Activated CD4-positive, alpha-beta T cell treated with anti-CD3 and anti-CD28 coated beads for 24 hours (primary cell): ENCODE results near the gene RCC1.
"Not testable (repeated sequence)": the region's sequence is repeated elsewhere in the genome, so short reads cannot be mapped to it uniquely, and the experiment has no call there.

Experiments used
- DNase-seq, 2 donors: peaks; one replicate each; pipeline ENCODE4 v3.0.0-alpha.2; 2020; ENCODE audit warnings: low read depth in 2 of 2

Gene RCC1

GRCh38 chr1:28512058-28512611 lies 6.3 kb downstream of the RCC1 start:
- peak in 1 of 2 donors; percentile 25 for DNase-seq

GRCh38 chr1:28514445-28514933 lies 8.6 kb downstream of the RCC1 start:
- DNase-seq, result not testable (repeated sequence)

GRCh38 chr1:28516518-28516956 lies 10.7 kb downstream of the RCC1 start:
- no peak for DNase-seq

- no peak for DNase-seq
Observed at GRCh38 chr1:28517649-28517999, 11.8 kb downstream of the RCC1 start.

- DNase-seq, result peak; percentile 87 to 92
Observed at GRCh38 chr1:28518000-28518744, 12.3 kb downstream of the RCC1 start.

- peak in 1 of 2 donors; percentile 43 for DNase-seq
Observed at GRCh38 chr1:28518745-28519341, 13.0 kb downstream of the RCC1 start.

- no peak for DNase-seq
Observed at GRCh38 chr1:28519946-28520725, 14.3 kb downstream of the RCC1 start.

GRCh38 chr1:28520796-28521195 lies 15.0 kb downstream of the RCC1 start:
- not testable (repeated sequence) for DNase-seq

- no peak for DNase-seq
Observed at GRCh38 chr1:28521502-28522164, 15.8 kb downstream of the RCC1 start.

- DNase-seq, result not testable (repeated sequence)
Observed at GRCh38 chr1:28522537-28522936, 16.7 kb downstream of the RCC1 start.

- not testable (repeated sequence) for DNase-seq
Observed at GRCh38 chr1:28525002-28525642, 19.3 kb downstream of the RCC1 start.

- no peak for DNase-seq
Observed at GRCh38 chr1:28526886-28527285, 21.0 kb downstream of the RCC1 start.

GRCh38 chr1:28530456-28530855 lies 24.6 kb downstream of the RCC1 start:
- no peak for DNase-seq

GRCh38 chr1:28534671-28535070 lies 28.8 kb downstream of the RCC1 start:
- no peak for DNase-seq

- no peak for DNase-seq
Observed at GRCh38 chr1:28535180-28535579, 29.3 kb downstream of the RCC1 start.

- no peak for DNase-seq
Observed at GRCh38 chr1:28537457-28538199, 31.8 kb downstream of the RCC1 start.

GRCh38 chr1:28538286-28538685 lies 32.4 kb downstream of the RCC1 start:
- no peak for DNase-seq

- no peak for DNase-seq
Observed at GRCh38 chr1:28540651-28541050, 34.8 kb downstream of the RCC1 start.

GRCh38 chr1:28541414-28542015 lies 35.7 kb downstream of the RCC1 start:
- DNase-seq, result not testable (repeated sequence)

- no peak for DNase-seq
Observed at GRCh38 chr1:28545246-28545628, 39.4 kb downstream of the RCC1 start.
